ENCODE measurements around the gene DMGDH.
A peak's percentile ranks its signal among the peaks of the same experiment; 100 is the strongest.

Gene DMGDH

GRCh38 chr5:78964889-78965288 is 104.6 kb downstream of the DMGDH start:
- no peak for TF ChIP-seq TAF1 (IDR thresholded peaks at IDR 0.05; ENCODE audit: borderline replicate concordance, low read depth, low read length)
- TF ChIP-seq POLR2A (IDR thresholded peaks at IDR 0.05; ENCODE audit: low read depth, low read length), result no peak
- no peak for TF ChIP-seq POLR2AphosphoS5 (IDR thresholded peaks at IDR 0.05; ENCODE audit: low read depth, low read length)
- DNase-seq (ENCODE audit: insufficient read length), result no peak
- peak; percentile 67 for FAIRE-seq

GRCh38 chr5:78961743-78962142 is 107.7 kb downstream of the DMGDH start:
- TF ChIP-seq POLR2AphosphoS5 (IDR thresholded peaks at IDR 0.05; ENCODE audit: low read depth, low read length) (no peak), TAF1 (IDR thresholded peaks at IDR 0.05; ENCODE audit: borderline replicate concordance, low read depth, low read length) (no peak), POLR2A (IDR thresholded peaks at IDR 0.05; ENCODE audit: low read depth, low read length) (no peak)
- no peak for FAIRE-seq
- DNase-seq (ENCODE audit: insufficient read length), result no peak

GRCh38 chr5:78959767-78960166 is 109.7 kb downstream of the DMGDH start:
- DNase-seq (ENCODE audit: insufficient read length), result no peak
- FAIRE-seq, result no peak
- TF ChIP-seq POLR2A (IDR thresholded peaks at IDR 0.05; ENCODE audit: low read depth, low read length), result no peak
- TF ChIP-seq POLR2AphosphoS5 (IDR thresholded peaks at IDR 0.05; ENCODE audit: low read depth, low read length), result no peak
- no peak for TF ChIP-seq TAF1 (IDR thresholded peaks at IDR 0.05; ENCODE audit: borderline replicate concordance, low read depth, low read length)

- no peak for FAIRE-seq
- no peak for DNase-seq (ENCODE audit: insufficient read length)
- no peak for TF ChIP-seq TAF1 (IDR thresholded peaks at IDR 0.05; ENCODE audit: borderline replicate concordance, low read depth, low read length)
- TF ChIP-seq POLR2A (IDR thresholded peaks at IDR 0.05; ENCODE audit: low read depth, low read length), result no peak
- no peak for TF ChIP-seq POLR2AphosphoS5 (IDR thresholded peaks at IDR 0.05; ENCODE audit: low read depth, low read length)
Measured at GRCh38 chr5:78958672-78959445, 110.6 kb downstream of the DMGDH start.

- FAIRE-seq (no peak), DNase-seq (ENCODE audit: insufficient read length) (no peak)
- TF ChIP-seq TAF1 (IDR thresholded peaks at IDR 0.05; ENCODE audit: borderline replicate concordance, low read depth, low read length) (no peak), POLR2A (IDR thresholded peaks at IDR 0.05; ENCODE audit: low read depth, low read length) (no peak), POLR2AphosphoS5 (IDR thresholded peaks at IDR 0.05; ENCODE audit: low read depth, low read length) (no peak)
Measured at GRCh38 chr5:78956901-78957300, 112.6 kb downstream of the DMGDH start.

- FAIRE-seq, result peak; percentile 86
- no peak for DNase-seq (ENCODE audit: insufficient read length)
- no peak for TF ChIP-seq POLR2AphosphoS5 (IDR thresholded peaks at IDR 0.05; ENCODE audit: low read depth, low read length)
- no peak for TF ChIP-seq TAF1 (IDR thresholded peaks at IDR 0.05; ENCODE audit: borderline replicate concordance, low read depth, low read length)
- TF ChIP-seq POLR2A (IDR thresholded peaks at IDR 0.05; ENCODE audit: low read depth, low read length), result no peak
Measured at GRCh38 chr5:78953092-78953800, 116.2 kb downstream of the DMGDH start.

Data from GM12892 (cell line).